ENCODE data around the gene SARDH. TPM values are rescaled to one million over a fixed set of nuclear protein-coding genes. Genes with fewer than 3 reads are reported as not detected.

The SARDH gene
- total and polyA plus RNA-seq, 9 of the 15 experiments (the other 6 are each of a cell fraction or from before 2014, with no cell fraction given) = 0.14 TPM; not detected in 8

GRCh38 chr9:133641396-133641655, 96.8 kb downstream of the SARDH start (continued):
- no peak for TF ChIP-seq ZNF407 (IDR thresholded peaks at IDR 0.05; ENCODE audit: low read depth)
- TF ChIP-seq SMARCC2 (IDR thresholded peaks at IDR 0.05; ENCODE audit: low read depth) = no peak
- no peak for TF ChIP-seq TAF1 (IDR thresholded peaks at IDR 0.05; ENCODE audit: control insufficient read depth, extremely low read depth, insufficient read depth, low read length, severe bottlenecking)
- TF ChIP-seq ZBTB33 (CRISPR knock-in tag; IDR thresholded peaks at IDR 0.05) = no peak
